ENCODE data around the gene OR2A14.
"Not testable (repeated sequence)": the region's sequence is repeated elsewhere in the genome, so short reads cannot be mapped to it uniquely, and the experiment has no call there.

OR2A14 gene, protein sequence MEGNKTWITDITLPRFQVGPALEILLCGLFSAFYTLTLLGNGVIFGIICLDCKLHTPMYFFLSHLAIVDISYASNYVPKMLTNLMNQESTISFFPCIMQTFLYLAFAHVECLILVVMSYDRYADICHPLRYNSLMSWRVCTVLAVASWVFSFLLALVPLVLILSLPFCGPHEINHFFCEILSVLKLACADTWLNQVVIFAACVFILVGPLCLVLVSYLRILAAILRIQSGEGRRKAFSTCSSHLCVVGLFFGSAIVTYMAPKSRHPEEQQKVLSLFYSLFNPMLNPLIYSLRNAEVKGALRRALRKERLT

DNA sequence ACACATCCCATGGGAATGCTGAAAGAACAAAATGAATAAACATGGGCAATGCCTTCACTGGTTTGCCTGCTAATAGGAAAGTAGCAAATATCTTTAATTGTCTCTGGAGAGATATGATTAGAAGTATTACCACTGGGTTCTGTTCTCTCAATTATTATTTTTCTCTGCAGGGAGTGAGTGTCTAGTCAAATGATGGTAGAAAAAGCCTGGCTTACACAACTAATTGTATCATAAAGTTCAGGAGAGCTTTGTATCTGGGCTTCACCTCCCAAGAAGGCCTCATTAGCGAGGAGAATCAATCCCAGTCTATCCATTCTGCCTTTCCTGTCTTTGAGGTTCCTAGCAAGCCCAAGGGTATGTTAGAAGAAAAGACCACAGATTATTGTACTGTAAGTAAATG is at the start of gene OR2A14:
TSS of gene OR2A14 (plus strand) at position 301 of the 400 bp plus-strand sequence. CDS start 5,937 bp downstream, outside the sequence.
- no peak for TF ChIP-seq ZNF274 (IDR thresholded peaks at IDR 0.05; ENCODE audit: low read depth, low read length)
- no peak within 1 kb of the TSS for H3K4me3 ChIP-seq (ENCODE audit: low read length)

DNA sequence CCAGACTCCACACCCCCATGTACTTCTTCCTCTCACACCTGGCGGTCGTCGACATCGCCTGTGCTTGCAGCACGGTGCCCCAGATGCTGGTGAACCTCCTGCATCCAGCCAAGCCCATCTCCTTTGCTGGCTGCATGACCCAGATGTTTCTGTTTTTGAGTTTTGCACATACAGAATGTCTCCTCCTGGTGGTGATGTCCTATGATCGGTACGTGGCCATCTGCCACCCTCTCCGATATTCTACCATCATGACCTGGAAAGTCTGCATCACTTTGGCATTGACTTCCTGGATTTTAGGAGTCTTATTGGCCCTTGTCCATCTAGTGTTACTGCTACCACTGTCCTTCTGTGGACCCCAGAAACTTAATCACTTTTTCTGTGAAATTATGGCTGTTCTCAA is 48.6 kb upstream of the OR2A14 start:
- H3K4me3 ChIP-seq (ENCODE audit: low read length): no peak overlapping the region
- TF ChIP-seq ZNF274 (IDR thresholded peaks at IDR 0.05; ENCODE audit: low read depth, low read length): no peak

DNA sequence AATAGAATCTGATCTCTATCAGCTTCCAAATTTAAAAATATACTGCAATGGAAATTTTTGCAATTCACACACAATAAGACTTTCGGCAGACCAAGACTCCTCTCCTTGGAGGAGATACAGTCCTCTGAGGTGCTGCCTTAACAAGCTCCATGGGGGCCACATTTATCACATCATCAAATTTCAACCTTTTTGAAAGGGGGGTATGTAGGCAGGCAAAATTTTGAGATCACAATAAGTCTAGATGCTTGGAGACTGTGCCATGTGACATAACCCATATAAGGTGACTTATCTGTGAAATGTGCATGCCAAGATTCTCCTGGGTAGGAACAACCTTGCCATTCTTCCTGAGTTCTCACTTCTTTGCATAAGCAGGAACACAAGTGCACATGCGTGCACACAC is 37.0 kb upstream of the OR2A14 start, which contains the start of gene OR2A12:
TSS of gene OR2A12 (plus strand) at position 301 of the 400 bp plus-strand sequence. CDS start 8,830 bp downstream, outside the sequence.
- no peak for TF ChIP-seq ZNF274 (IDR thresholded peaks at IDR 0.05; ENCODE audit: low read depth, low read length)
- no peak within 1 kb of the TSS for H3K4me3 ChIP-seq (ENCODE audit: low read length)

DNA sequence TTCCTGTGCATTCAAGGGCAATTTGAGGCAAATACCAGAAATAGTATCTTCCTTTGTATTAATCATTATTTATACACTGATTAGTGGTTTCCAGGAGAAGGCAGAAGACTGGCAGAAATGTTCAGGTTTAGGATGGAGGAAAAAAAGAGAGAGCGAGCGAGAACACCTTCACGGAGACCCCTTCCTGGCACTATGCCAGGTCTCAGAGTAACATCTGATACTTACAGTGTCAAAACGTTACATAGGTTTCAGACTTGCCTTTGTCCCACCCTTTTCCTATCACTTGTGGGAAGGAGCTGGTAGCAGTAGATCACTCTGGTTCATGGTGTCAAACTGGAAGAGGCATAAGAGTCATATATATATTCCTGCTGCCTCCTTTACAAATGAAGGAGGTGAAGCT is 36.2 kb upstream of the OR2A14 start:
- no peak overlapping the region for H3K4me3 ChIP-seq (ENCODE audit: low read length)
- no peak for TF ChIP-seq ZNF274 (IDR thresholded peaks at IDR 0.05; ENCODE audit: low read depth, low read length)

DNA sequence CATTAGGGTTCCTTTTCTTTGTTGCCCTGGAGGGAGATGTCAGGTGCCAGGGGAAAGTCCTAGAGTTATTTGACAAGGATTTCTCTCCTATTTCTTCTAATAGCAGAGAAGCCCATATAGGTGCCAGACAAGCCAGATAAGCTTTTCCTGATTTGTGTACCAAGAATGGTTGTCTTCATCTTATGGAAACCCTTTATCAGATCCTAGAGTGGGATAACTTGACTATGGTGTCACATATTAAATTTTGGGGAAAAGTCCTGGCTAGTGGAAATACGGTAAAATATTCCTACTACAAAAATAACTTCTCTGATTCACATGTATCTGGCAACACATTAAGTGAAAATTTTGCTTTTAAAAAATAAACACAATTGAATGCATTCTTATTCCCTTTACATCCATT is 35.7 kb upstream of the OR2A14 start:
- no peak overlapping the region for H3K4me3 ChIP-seq (ENCODE audit: low read length)
- TF ChIP-seq ZNF274 (IDR thresholded peaks at IDR 0.05; ENCODE audit: low read depth, low read length): no peak

DNA sequence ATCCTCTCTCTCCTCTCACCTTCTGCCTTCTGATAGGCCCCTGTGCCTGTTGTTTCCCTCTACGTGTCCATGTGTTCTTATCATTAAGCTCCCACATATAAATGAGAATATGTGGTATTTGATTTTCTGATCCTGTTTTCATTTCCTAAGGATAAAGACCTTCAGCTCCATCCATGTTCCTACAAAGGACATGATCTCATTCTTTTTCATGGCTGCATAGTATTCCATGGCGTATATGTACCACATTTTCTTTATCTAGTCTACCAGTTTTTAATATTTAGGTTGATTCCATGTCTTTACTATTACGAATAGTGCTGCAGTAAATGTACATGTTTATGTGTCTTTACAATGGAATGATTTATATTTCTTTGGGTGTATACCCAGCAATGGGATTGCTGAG is 32.3 kb upstream of the OR2A14 start:
- TF ChIP-seq ZNF274 (IDR thresholded peaks at IDR 0.05; ENCODE audit: low read depth, low read length): no peak
- H3K4me3 ChIP-seq (ENCODE audit: low read length): no peak overlapping the region

DNA sequence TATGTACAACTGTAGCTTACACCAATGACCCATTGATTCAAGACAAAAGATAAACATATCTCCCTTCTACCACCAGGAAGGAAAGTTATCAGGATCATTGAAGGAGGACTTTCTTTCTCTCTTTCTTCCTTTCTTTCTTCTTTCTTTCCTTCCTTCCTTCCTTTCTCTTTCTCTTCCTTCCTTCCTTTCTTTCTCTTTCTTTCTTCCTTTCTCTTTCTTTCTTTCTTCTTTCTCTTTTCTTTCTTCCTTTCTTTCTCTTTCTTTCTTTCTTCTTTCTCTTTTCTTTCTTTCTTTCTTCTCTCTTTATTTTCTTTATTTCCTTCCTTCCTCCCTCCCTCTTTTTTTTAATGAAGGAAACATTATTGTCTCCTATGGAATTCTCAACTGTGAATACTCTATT is 24.2 kb upstream of the OR2A14 start:
- H3K4me3 ChIP-seq (ENCODE audit: low read length): no peak overlapping the region
- no peak for TF ChIP-seq ZNF274 (IDR thresholded peaks at IDR 0.05; ENCODE audit: low read depth, low read length)

DNA sequence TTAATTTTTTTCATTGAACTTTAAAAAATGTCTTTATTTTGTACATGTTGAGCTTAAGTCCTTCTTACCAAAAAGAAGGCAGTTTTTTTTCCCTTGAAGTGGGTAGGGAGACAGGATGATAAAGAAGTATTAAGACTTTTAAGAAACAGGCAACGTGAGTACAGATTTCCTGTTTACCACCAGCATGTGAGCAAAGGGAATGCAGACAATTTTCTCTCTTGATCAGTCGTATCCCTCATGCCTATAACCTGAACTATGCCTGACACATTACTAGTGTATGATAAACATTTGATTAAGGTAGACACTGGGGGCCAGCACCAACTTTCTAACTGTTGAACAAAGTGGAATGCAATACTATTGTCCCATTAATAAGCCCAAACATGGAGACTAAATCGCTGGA is 22.4 kb upstream of the OR2A14 start:
- TF ChIP-seq ZNF274 (IDR thresholded peaks at IDR 0.05; ENCODE audit: low read depth, low read length): no peak
- no peak overlapping the region for H3K4me3 ChIP-seq (ENCODE audit: low read length)

DNA sequence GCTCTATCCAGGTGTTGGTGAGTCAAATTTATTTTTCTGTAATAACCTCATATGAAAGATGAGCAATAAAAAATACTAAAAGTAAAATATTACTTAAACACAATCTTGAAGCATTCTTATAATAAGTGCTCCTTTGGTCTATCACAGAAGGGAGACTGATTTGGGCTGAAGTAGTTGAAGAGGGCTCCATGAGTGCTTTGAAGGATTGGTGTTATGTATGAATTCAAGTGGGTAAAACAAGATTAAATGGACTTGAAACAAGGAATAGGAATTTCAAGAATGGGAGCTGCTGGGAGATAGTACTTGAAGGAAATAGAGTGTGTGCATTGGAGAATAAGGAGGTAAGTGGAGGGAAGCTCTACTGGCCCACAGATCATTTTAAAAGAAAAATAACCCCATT is 20.9 kb upstream of the OR2A14 start:
- TF ChIP-seq ZNF274 (IDR thresholded peaks at IDR 0.05; ENCODE audit: low read depth, low read length): no peak
- H3K4me3 ChIP-seq (ENCODE audit: low read length): no peak overlapping the region

DNA sequence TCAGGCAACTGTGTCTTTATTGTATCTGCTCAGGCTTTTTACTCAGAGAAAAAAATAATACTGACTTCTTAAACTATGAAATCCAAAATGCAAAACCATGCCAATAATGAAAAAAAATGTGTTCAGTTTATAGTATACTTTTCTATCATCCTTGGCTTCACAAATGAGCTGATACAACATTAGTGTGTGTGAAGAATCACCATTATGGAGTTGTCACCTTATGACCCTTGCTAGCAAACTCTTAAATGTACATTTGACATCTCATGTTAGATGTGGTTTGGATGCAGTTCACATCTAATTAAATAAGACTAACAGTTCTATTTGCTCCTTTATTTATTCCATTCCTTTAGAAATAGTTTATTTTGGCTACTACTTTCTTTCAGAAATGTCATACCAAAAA is 17.8 kb upstream of the OR2A14 start:
- TF ChIP-seq ZNF274 (IDR thresholded peaks at IDR 0.05; ENCODE audit: low read depth, low read length): no peak
- no peak overlapping the region for H3K4me3 ChIP-seq (ENCODE audit: low read length)

DNA sequence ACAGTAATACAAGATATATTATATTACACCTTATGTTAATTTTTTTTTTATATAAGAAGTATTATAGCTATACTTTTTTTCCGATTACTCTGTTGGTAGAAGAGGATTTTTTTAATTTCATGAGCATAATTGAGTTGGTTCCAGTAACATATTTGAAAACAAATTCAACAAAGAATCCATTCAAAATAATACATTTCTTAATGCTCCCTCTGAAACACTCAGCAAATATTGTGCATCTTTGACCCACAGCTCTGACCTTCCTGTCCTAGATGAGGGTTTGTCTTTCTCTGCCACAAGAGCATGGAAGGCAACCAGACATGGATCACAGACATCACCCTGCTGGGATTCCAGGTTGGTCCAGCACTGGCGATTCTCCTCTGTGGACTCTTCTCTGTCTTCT is 13.7 kb upstream of the OR2A14 start, which contains the start of gene OR2A2:
TSS of gene OR2A2 (plus strand) at position 301 of the 400 bp plus-strand sequence. CDS start at position 301, 0 bp downstream.
- no peak within 1 kb of the TSS for H3K4me3 ChIP-seq (ENCODE audit: low read length)
- TF ChIP-seq ZNF274 (IDR thresholded peaks at IDR 0.05; ENCODE audit: low read depth, low read length): no peak

DNA sequence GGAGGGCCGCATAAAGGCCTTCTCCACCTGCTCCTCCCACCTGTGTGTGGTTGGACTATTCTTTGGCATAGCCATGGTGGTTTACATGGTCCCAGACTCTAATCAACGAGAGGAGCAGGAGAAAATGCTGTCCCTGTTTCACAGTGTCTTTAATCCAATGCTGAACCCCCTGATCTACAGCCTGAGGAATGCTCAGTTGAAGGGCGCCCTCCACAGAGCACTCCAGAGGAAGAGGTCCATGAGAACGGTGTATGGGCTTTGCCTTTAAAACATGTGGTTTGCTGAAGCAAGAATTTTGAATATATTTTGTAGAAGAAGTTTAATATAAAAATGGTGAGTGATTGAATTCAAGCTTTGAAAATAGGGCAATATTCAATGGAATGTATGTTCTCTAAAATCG is 12.7 kb upstream of the OR2A14 start:
- no peak overlapping the region for H3K4me3 ChIP-seq (ENCODE audit: low read length)
- no peak for TF ChIP-seq ZNF274 (IDR thresholded peaks at IDR 0.05; ENCODE audit: low read depth, low read length)

DNA sequence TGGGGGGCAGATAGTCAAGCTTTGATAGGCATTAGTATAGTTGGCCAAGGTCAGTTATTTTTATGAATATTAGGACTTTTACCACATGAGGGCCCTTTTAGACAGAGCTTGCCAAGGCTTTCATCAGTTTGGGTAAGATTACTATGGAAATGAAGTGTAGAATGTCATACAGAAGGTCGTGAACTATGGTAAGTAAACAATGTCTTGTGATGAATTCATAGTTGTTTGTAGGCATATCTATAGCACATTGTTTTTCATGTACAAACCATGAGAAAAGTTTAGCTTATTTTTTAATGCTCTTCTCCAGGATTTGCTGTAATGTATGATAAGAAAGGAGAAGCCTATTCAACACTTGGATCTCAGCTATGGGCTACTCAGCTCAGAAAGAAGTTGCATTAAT is 9.3 kb upstream of the OR2A14 start:
- no peak for TF ChIP-seq ZNF274 (IDR thresholded peaks at IDR 0.05; ENCODE audit: low read depth, low read length)
- H3K4me3 ChIP-seq (ENCODE audit: low read length): no peak overlapping the region

DNA sequence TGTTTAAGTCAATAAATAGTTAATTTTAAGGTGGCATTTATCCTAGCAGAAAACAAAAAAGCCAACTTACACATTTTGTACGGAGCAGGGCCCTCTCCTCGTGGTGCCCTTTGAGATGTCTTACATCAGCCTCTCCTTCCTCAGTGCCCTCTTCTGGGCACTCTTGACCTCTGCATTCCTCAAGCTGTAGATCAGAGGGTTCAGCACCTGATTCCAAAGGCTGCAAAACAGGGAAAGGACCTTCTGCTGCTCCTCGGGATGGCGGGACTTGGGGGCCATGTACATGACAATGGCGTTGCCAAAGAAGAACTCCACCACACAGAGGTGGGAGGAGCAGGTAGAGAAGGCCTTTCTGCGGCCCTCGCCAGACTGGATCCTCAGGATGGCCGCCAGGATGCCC is 4.6 kb upstream of the OR2A14 start:
- no peak overlapping the region for H3K4me3 ChIP-seq (ENCODE audit: low read length)
- TF ChIP-seq ZNF274 (IDR thresholded peaks at IDR 0.05; ENCODE audit: low read depth, low read length): no peak

DNA sequence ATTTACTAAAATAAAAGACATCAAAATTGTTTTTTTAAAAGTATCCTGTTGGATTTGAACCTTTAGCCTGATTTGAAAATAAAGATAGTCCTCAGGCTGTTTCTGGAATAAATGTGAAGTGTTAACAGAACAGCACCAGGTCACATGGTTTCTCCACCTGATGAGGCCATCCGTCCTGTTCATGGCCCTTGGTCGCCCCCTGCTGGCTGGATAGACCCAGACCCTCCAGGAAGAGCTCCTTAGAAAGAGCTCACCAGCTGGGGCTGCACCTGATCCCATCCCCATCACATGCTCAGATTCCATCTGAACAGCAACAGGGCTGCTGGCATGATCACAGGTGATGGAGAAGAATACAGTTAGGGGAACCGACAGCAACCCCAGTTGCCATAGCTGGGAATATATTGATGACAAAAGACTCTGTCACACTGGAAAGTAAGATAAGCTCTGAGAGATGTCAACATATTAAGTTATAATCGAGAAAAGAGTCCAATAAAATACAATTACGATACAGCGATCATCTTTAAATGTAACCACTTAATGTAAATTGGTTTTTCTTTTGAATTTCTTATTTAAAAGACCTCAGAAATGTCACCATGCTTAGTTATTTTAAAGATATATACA is 4.8 kb downstream of the OR2A14 start:
- H3K4me3 ChIP-seq (ENCODE audit: low read length): no peak overlapping the region
- TF ChIP-seq ZNF274 (IDR thresholded peaks at IDR 0.05; ENCODE audit: low read depth, low read length): no peak

DNA sequence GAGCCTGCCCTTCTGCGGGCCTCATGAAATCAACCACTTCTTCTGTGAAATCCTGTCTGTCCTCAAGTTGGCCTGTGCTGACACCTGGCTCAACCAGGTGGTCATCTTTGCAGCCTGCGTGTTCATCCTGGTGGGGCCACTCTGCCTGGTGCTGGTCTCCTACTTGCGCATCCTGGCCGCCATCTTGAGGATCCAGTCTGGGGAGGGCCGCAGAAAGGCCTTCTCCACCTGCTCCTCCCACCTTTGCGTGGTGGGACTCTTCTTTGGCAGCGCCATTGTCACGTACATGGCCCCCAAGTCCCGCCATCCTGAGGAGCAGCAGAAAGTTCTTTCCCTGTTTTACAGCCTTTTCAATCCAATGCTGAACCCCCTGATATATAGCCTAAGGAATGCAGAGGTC is 6.6 kb downstream of the OR2A14 start:
- not testable (repeated sequence) for H3K4me3 ChIP-seq (ENCODE audit: low read length)

Data from GM08714 (cell line).